Endothelial cell of umbilical vein (primary cell): ENCODE data around the gene ATP2A2.

Source experiments
- CTCF ChIP-seq, 2 donors: IDR thresholded peaks; 1 replicate in 1 of 2; 2 replicates in 1 of 2; pipeline ENCODE4 v1.5.1; 2011; ENCODE audit warnings: low read length in 2 of 2, mild to moderate bottlenecking in 2 of 2, moderate library complexity in 2 of 2, control low read depth in 1 of 2, inconsistent platforms in 1 of 2, low read depth in 1 of 2; ENCODE audit not compliant: insufficient read depth in 1 of 2; ENCODE audit errors: extremely low read depth in 1 of 2
- POLR2AphosphoS5 ChIP-seq: IDR thresholded peaks from 2 replicates; pipeline ENCODE4 v1.6.1; 2012; ENCODE audit warnings: low read depth, mild to moderate bottlenecking, control low read depth, low read length, moderate library complexity; ENCODE audit not compliant: insufficient read depth

GRCh38 chr12:110271015-110271414, 10.0 kb upstream of the ATP2A2 start:
- no peak for TF ChIP-seq CTCF (IDR thresholded peaks at IDR 0.05; ENCODE audit: extremely low read depth in 1 of 2, insufficient read depth in 1 of 2, low read depth in 1 of 2, low read length in 2 of 2)
- no peak for TF ChIP-seq POLR2AphosphoS5
